ENCODE data around the gene CMSS1. TPM values are rescaled to one million over a fixed set of nuclear protein-coding genes. Genes with fewer than 3 reads are reported as not detected.

The CMSS1 gene
- total and polyA plus RNA-seq, 2 of the 13 experiments (the other 11 are each of a cell fraction or from before 2014, with no cell fraction given) = 6.4 to 48.7 TPM

- TF ChIP-seq, protein P1, sequence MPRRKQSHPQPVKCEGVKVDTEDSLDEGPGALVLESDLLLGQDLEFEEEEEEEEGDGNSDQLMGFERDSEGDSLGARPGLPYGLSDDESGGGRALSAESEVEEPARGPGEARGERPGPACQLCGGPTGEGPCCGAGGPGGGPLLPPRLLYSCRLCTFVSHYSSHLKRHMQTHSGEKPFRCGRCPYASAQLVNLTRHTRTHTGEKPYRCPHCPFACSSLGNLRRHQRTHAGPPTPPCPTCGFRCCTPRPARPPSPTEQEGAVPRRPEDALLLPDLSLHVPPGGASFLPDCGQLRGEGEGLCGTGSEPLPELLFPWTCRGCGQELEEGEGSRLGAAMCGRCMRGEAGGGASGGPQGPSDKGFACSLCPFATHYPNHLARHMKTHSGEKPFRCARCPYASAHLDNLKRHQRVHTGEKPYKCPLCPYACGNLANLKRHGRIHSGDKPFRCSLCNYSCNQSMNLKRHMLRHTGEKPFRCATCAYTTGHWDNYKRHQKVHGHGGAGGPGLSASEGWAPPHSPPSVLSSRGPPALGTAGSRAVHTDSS (CRISPR knock-in tag; conservative IDR thresholded peaks at IDR 0.05) = no peak
- TF ChIP-seq SKI (IDR thresholded peaks at IDR 0.05; ENCODE audit: partially characterized antibody) = no peak
- no peak for TF ChIP-seq ZNF234 (CRISPR knock-in tag; conservative IDR thresholded peaks at IDR 0.05)
- TF ChIP-seq ZNF101 (CRISPR knock-in tag; IDR thresholded peaks at IDR 0.05; ENCODE audit: borderline replicate concordance, low read depth) = no peak
- TF ChIP-seq ZBTB34 (CRISPR knock-in tag; IDR thresholded peaks at IDR 0.05) = no peak
- peak; percentile 53; the same call in 1 of the 2 replicates for TF ChIP-seq CEBPG (CRISPR knock-in tag; IDR thresholded peaks at IDR 0.05)
- peak; percentile 41; the same call in 1 of the 2 replicates for TF ChIP-seq ZNF792 (CRISPR knock-in tag; IDR thresholded peaks at IDR 0.05)
- TF ChIP-seq RORA (CRISPR knock-in tag; IDR thresholded peaks at IDR 0.05) = no peak
- no peak for TF ChIP-seq NFIB (CRISPR knock-in tag; IDR thresholded peaks at IDR 0.05; ENCODE audit: borderline replicate concordance)
- no peak for TF ChIP-seq ZNF552 (CRISPR knock-in tag; IDR thresholded peaks at IDR 0.05; ENCODE audit: borderline replicate concordance)
- TF ChIP-seq ARID2 (CRISPR knock-in tag; IDR thresholded peaks at IDR 0.05; ENCODE audit: borderline replicate concordance) = no peak
- no peak for TF ChIP-seq AKAP8 (CRISPR knock-in tag; IDR thresholded peaks at IDR 0.05)
- TF ChIP-seq SMAD3 (CRISPR knock-in tag; IDR thresholded peaks at IDR 0.05) = no peak
- 0 out of 2 replicates have a peak, but pooled peaks have one; percentile 37 for TF ChIP-seq ZBTB20 (CRISPR knock-in tag; IDR thresholded peaks at IDR 0.05; ENCODE audit: borderline replicate concordance, low read depth)
- TF ChIP-seq MATR3 (CRISPR knock-in tag; IDR thresholded peaks at IDR 0.05) = no peak
- TF ChIP-seq, protein P2, sequence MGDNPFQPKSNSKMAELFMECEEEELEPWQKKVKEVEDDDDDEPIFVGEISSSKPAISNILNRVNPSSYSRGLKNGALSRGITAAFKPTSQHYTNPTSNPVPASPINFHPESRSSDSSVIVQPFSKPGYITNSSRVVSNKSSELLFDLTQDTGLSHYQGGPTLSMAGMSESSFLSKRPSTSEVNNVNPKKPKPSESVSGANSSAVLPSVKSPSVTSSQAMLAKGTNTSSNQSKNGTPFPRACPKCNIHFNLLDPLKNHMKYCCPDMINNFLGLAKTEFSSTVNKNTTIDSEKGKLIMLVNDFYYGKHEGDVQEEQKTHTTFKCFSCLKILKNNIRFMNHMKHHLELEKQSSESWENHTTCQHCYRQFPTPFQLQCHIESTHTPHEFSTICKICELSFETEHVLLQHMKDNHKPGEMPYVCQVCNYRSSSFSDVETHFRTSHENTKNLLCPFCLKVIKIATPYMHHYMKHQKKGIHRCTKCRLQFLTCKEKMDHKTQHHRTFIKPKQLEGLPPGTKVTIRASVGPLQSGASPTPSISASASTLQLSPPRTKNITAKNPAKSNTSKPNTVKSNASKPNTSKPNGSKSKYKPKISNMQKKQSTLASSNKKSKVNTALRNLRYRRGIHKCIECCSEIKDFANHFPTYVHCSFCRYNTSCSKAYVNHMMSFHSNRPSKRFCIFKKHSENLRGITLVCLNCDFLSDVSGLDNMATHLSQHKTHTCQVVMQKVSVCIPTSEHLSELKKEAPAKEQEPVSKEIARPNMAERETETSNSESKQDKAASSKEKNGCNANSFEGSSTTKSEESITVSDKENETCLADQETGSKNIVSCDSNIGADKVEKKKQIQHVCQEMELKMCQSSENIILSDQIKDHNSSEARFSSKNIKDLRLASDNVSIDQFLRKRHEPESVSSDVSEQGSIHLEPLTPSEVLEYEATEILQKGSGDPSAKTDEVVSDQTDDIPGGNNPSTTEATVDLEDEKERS (CRISPR knock-in tag; IDR thresholded peaks at IDR 0.05) = no peak
- no peak for TF ChIP-seq NRL (CRISPR knock-in tag; IDR thresholded peaks at IDR 0.05; ENCODE audit: borderline replicate concordance)
- TF ChIP-seq, protein P3, sequence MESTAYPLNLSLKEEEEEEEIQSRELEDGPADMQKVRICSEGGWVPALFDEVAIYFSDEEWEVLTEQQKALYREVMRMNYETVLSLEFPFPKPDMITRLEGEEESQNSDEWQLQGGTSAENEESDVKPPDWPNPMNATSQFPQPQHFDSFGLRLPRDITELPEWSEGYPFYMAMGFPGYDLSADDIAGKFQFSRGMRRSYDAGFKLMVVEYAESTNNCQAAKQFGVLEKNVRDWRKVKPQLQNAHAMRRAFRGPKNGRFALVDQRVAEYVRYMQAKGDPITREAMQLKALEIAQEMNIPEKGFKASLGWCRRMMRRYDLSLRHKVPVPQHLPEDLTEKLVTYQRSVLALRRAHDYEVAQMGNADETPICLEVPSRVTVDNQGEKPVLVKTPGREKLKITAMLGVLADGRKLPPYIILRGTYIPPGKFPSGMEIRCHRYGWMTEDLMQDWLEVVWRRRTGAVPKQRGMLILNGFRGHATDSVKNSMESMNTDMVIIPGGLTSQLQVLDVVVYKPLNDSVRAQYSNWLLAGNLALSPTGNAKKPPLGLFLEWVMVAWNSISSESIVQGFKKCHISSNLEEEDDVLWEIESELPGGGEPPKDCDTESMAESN (CRISPR knock-in tag; conservative IDR thresholded peaks at IDR 0.05) = no peak
- TF ChIP-seq RBM22 (optimal IDR thresholded peaks at IDR 0.05; ENCODE audit: low read length) = no peak
Measured at GRCh38 chr3:100097919-100098783, 280.5 kb downstream of the CMSS1 start (continued).

Data from HepG2 (cell line).